Body of pancreas (tissue), 4 donors: ENCODE results near the gene CDK5RAP2. TPM values are rescaled to one million over a fixed set of nuclear protein-coding genes. Genes with fewer than 3 reads are reported as not detected.

ENCODE experiments used
- ATAC-seq: fragments of 150-250 bp; one replicate; pipeline ENCODE4 v1.9.1; 2016
- DNase-seq, 4 donors: peaks; one replicate each; pipeline ENCODE4 v3.0.0-alpha.2; 2019
- H3K27ac ChIP-seq, 4 donors: fragments of 200-600 bp; sonication (generic); 1 replicate in 3 of 4; 2 replicates in 1 of 4; pipeline versions ENCODE4 v1.5.1 to v1.6.1; 2016 to 2019; ENCODE audit warnings: mild to moderate bottlenecking in 1 of 4, mixed read lengths in 1 of 4, moderate library complexity in 1 of 4
- H3K27me3 ChIP-seq, 2 donors: fragments of 200-600 bp; sonication (generic); one replicate each; pipeline ENCODE4 v1.6.0; 2016; ENCODE audit warnings: mild to moderate bottlenecking in 1 of 2
- H3K36me3 ChIP-seq, 2 donors: fragments of 200-600 bp; sonication (generic); replicated peaks in 1 of 2; 2 replicates each; pipeline ENCODE4 v1.5.1; 2016; ENCODE audit warnings: low read depth in 2 of 2; ENCODE audit not compliant: insufficient read depth in 1 of 2
- H3K4me1 ChIP-seq: fragments of 200-600 bp; sonication (generic); one replicate; pipeline ENCODE4 v1.6.0; 2016
- H3K4me3 ChIP-seq, 2 donors: fragments of 200-600 bp; sonication (generic); 1 replicate in 1 of 2; 2 replicates in 1 of 2; pipeline ENCODE4 v1.5.1; 2016 to 2019
- H3K9me3 ChIP-seq, 3 donors: fragments of 200-600 bp; sonication (generic); 1 replicate in 2 of 3; 2 replicates in 1 of 3; pipeline ENCODE4 v1.5.1; 2016
- POLR2A ChIP-seq, 3 donors: fragments of 450-650 bp; IDR thresholded peaks; one replicate each; pipeline ENCODE4 v1.6.1; 2016; ENCODE audit warnings: antibody characterized with exemption in 3 of 3, mild to moderate bottlenecking in 2 of 3
- WGBS, 2 donors: methylation state at CpG; one replicate each; pipeline ENCODE4 v1.1.5; 2017; 5-methylcytosine and 5-hydroxymethylcytosine counted together
- intact Hi-C: fragments of 100-400 bp; cut with DNase I; formaldehyde crosslinking; loops from one replicate; pipeline ENCODE4 v1.15.1; 2023
- total RNA-seq, 2 donors: library from RNA; depleted of rRNA; stranded (reverse); fragments of >200 nt; gene quantifications; one replicate each; pipeline ENCODE4 v1.1.0, GENCODE V29; 2016
- TF ChIP-seq, protein P1 (sequence below), 7 experiments: fragments of 450-650 bp in 4 of 7; fragments of 200-600 bp in 3 of 7; sonication (generic) in 3 of 7; IDR thresholded peaks; one replicate each; pipeline ENCODE4 v1.5.1; 2016 to 2019; ENCODE audit warnings: antibody characterized with exemption in 7 of 7

Gene CDK5RAP2
- total RNA-seq, 2 donors from 2014 or later, result 21.5 to 45.5 TPM

DNA sequence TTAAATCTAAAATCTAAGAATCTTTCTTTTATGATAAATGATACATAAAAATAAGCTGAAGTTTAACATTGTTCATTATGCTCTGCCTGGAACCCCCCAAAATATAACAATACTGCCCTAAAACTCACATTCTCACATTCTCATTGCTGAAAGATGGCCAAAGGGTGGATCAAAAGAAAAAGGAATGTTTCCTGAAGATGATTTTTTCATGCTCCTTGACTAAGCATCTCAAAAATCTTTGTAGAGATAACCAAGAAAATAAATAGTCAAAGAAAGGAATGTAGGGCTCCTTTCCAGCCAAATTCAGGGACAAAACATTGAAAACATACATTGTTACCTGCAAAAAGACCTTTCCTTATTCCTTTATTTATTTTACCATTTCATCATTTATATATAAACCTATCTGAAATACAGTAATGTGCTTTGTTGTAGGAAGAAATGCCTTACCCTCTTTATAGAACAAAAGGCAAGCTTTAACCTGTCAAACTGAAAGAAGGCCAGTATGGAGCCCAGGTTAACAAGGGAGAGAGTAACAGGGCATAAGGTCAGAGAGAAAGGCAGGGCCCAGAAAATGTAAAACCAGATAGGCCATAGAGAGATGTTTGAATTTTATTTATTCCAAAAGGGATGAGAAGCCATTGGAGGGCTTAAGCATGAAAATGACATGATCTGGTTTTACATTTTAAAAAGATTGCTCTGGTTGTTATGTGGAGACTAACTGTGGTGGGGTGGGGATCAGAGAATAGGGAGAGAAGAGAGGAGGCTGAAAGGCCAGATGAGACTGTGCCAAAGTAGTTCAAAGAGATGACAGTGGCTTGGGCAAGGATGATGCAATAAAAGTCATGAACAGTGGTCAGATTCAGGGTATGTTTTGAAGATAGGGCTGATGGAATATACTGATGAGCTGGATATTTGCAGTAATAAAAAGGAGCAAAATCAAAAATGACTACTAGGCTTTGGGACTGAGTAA, 37.3 kb upstream of the CDK5RAP2 start:
- intact Hi-C loops, result loop anchor here (10.0 kb wide), 1 partner anchor 108 kb away; no protein-coding TSS in a partner anchor
- Histone ChIP-seq H3K4me3 (no peak overlapping the region), H3K36me3 (no peaks in the 10 kb centered on the region), H3K4me1 (no peaks in the 10 kb centered on the region), H3K27me3 (no peaks in the 10 kb centered on the region), H3K9me3 (no peaks in the 10 kb centered on the region), H3K27ac (no peak overlapping the region)
- ATAC-seq (no peak), DNase-seq (no peak)
- TF ChIP-seq, protein P1, sequence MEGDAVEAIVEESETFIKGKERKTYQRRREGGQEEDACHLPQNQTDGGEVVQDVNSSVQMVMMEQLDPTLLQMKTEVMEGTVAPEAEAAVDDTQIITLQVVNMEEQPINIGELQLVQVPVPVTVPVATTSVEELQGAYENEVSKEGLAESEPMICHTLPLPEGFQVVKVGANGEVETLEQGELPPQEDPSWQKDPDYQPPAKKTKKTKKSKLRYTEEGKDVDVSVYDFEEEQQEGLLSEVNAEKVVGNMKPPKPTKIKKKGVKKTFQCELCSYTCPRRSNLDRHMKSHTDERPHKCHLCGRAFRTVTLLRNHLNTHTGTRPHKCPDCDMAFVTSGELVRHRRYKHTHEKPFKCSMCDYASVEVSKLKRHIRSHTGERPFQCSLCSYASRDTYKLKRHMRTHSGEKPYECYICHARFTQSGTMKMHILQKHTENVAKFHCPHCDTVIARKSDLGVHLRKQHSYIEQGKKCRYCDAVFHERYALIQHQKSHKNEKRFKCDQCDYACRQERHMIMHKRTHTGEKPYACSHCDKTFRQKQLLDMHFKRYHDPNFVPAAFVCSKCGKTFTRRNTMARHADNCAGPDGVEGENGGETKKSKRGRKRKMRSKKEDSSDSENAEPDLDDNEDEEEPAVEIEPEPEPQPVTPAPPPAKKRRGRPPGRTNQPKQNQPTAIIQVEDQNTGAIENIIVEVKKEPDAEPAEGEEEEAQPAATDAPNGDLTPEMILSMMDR (IDR thresholded peaks at IDR 0.05), result no peak
- no peak for TF ChIP-seq POLR2A (IDR thresholded peaks at IDR 0.05)

DNA sequence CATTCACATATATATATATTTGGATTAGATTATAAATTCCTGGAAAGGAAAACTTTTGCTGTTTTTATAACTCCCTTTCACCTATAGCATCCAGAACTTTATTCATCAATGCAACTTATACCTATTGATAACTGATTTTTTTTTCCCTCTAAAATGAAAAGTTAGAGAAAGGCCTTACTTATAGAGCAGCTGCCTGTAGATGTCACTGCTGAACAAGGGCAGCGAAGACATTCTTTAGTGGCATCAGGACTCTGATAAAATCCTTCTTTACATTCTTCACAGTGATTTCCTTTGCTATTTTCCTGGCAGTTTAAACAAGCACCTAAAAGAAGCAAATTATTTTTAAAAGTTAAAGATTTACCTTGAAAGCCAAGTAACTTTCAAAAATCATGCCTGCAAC, 32.3 kb upstream of the CDK5RAP2 start:
- Histone ChIP-seq H3K4me1 (no peaks in the 10 kb centered on the region), H3K9me3 (no peaks in the 10 kb centered on the region), H3K4me3 (no peak overlapping the region), H3K36me3 (peaks cover 0 to 4% of the 10 kb centered on the region in 2 donors), H3K27me3 (no peaks in the 10 kb centered on the region), H3K27ac (no peak overlapping the region)
- intact Hi-C loops, result loop anchor here (10.0 kb wide), 1 partner anchor 113 kb away; no protein-coding TSS in a partner anchor
- TF ChIP-seq, protein P1 (IDR thresholded peaks at IDR 0.05), result peak in 1 of 7 experiments; percentile 5
- no peak for TF ChIP-seq POLR2A (IDR thresholded peaks at IDR 0.05)
- WGBS, 2 donors, result 91 to 92% methylated on average over 1 of the region's 1 CpG
- ATAC-seq, result no peak
- no peak for DNase-seq

DNA sequence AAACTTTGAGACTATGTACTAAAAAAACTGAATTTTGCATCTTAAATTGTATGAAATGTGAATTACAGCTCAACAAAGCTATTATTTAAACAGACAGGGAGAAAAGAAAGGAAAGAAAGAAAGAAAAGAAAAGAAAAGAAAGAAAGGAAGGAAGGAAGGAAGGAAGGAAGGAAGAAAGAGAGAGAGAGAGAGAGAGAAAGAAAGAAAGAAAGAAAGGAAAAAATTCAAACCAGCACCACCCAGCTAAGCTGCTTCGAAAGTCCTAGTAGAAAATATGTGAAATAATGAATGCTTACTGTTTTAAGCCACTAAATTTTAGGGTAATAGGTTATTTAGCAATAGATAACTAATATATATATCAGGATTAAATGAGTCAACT, 31.7 kb upstream of the CDK5RAP2 start:
- DNase-seq, result no peak
- Histone ChIP-seq H3K4me3 (no peak overlapping the region), H3K36me3 (peaks cover 0 to 4% of the 10 kb centered on the region in 2 donors), H3K27me3 (no peaks in the 10 kb centered on the region), H3K27ac (no peak overlapping the region), H3K9me3 (no peaks in the 10 kb centered on the region), H3K4me1 (no peaks in the 10 kb centered on the region)
- intact Hi-C loops, result loop anchor here (10.0 kb wide), 1 partner anchor 113 kb away; no protein-coding TSS in a partner anchor
- no peak for TF ChIP-seq POLR2A (IDR thresholded peaks at IDR 0.05)
- TF ChIP-seq, protein P1 (IDR thresholded peaks at IDR 0.05), result no peak
- 94 to 96% methylated on average over 1 of the region's 1 CpG for WGBS, 2 donors
- ATAC-seq, result no peak

DNA sequence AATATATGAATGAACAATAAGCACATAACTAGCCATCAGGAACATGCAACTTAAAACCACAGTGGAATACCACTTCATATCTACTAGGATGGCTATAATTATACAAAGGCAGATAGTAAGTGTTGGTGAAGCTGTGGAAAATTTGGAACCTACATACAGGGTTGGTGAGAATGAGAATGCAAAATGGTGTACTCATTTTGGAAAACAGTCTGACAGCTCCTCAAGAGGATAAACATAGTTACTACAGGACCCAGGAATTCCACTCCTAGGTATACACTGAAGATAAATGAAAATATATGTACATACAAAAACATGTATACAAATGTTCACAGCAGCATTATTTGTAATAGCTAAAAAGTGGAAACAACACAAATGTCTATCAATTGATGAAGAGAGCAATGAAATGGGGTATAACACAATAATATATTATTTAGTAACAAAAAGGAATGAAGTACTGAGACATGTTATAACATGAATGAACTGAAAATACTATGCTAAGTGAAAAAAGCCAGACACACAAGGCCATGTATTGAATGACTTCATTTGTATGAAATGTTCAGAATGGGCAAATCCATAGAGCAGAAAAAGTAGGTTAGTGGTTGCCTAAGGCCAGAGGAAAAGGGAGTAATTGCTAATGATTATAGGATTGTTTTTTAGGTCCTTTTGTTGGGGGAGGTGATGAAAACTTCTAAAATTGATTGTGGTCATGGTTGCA, 31.2 kb upstream of the CDK5RAP2 start:
- TF ChIP-seq POLR2A (IDR thresholded peaks at IDR 0.05), result no peak
- TF ChIP-seq, protein P1 (IDR thresholded peaks at IDR 0.05), result no peak
- no peak overlapping the region for H3K27ac ChIP-seq
- intact Hi-C loops, result loop anchor here (10.0 kb wide), 1 partner anchor 114 kb away; no protein-coding TSS in a partner anchor
- H3K36me3 ChIP-seq, result peaks cover 0 to 4% of the 10 kb centered on the region in 2 donors
- no peaks in the 10 kb centered on the region for H3K27me3 ChIP-seq
- DNase-seq (no peak), ATAC-seq (no peak)
- H3K4me3 ChIP-seq, result no peak overlapping the region
- H3K9me3 ChIP-seq, result no peaks in the 10 kb centered on the region
- H3K4me1 ChIP-seq, result no peaks in the 10 kb centered on the region
